GM12878 (cell line): Measurements from ENCODE around the gene FBXL17. TPM values are rescaled to one million over a fixed set of nuclear protein-coding genes. Genes with fewer than 3 reads are reported as not detected.

ENCODE experiments used
- ATAC-seq: fragments of 200-7000 bp; cut with Tn5 transposase; 3 replicates; pipeline ENCODE4 v1.9.1; 2020; ENCODE audit warnings: mild to moderate bottlenecking, moderate library complexity
- BruUV-seq: library from RNA; stranded (reverse); fragments of 400-500 nt; replicated peaks from 2 replicates; lab custom pipeline; 2021; lab: Mats Ljungman, UMichigan
- CTCF ChIA-PET: fragments of 300-600 bp; sonication (Branson Sonifier 250); formaldehyde crosslinking; extraction: SDS; loops from one replicate; lab custom pipeline; 2021; ENCODE audit warnings: inconsistent platforms; lab: Yijun Ruan, JAX
- POLR2A ChIA-PET: fragments of 350-600 bp; formaldehyde crosslinking; extraction: SDS; loops from one replicate; lab custom pipeline; 2021; ENCODE audit warnings: inconsistent platforms; lab: Charles Lee
- RAD21 ChIA-PET: fragments of 300-600 bp; sonication (Branson Sonifier 250); formaldehyde crosslinking; loops from one replicate; lab custom pipeline; 2023; ENCODE audit warnings: antibody characterized with exemption; ENCODE audit not compliant: unreplicated experiment; lab: Charles Lee
- SMC1A ChIA-PET: fragments of 300-600 bp; sonication (Branson Sonifier 250); formaldehyde crosslinking; loops from one replicate; lab custom pipeline; 2023; ENCODE audit not compliant: unreplicated experiment, uncharacterized antibody; lab: Charles Lee
- DNase-seq: peaks from one replicate; pipeline ENCODE4 v3.0.0-alpha.2; 2011; ENCODE audit warnings: low read depth, low spot score
- FAIRE-seq: peaks from 3 replicates; lab custom pipeline; 2011; peaks lifted over from hg19 to GRCh38; lab: Jason Lieb, UNC
- H2AFZ ChIP-seq: 2 replicates; pipeline ENCODE4 v1.6.0; 2011; ENCODE audit warnings: low read depth, low read length, control low read depth; ENCODE audit not compliant: control insufficient read depth
- H3K27ac ChIP-seq: 2 replicates; pipeline ENCODE4 v1.5.1; 2011; ENCODE audit warnings: control low read depth; ENCODE audit not compliant: control insufficient read depth, insufficient read depth
- H3K27me3 ChIP-seq, 2 experiments: replicated peaks in 1 of 2; 2 replicates each; pipeline versions ENCODE4 v1.6.0 to v1.6.1; 2011; ENCODE audit warnings: low read length in 1 of 2; ENCODE audit not compliant: control insufficient read depth in 2 of 2, insufficient read depth in 2 of 2
- H3K36me3 ChIP-seq, 2 experiments: 2 replicates each; pipeline ENCODE4 v1.5.1; 2011; ENCODE audit warnings: low read length in 1 of 2; ENCODE audit not compliant: control insufficient read depth in 2 of 2, insufficient read depth in 2 of 2
- H3K4me1 ChIP-seq: 2 replicates; pipeline ENCODE4 v1.6.1; 2011; ENCODE audit warnings: mild to moderate bottlenecking, low read length, moderate library complexity, mixed read lengths; ENCODE audit not compliant: control insufficient read depth, insufficient read depth
- H3K4me2 ChIP-seq: 2 replicates; pipeline ENCODE4 v1.6.0; 2011; ENCODE audit warnings: control low read depth; ENCODE audit not compliant: control insufficient read depth, insufficient read depth
- H3K4me3 ChIP-seq: fragments of 200-600 bp; sonication (generic); 2 replicates; pipeline ENCODE4 v1.5.1; 2016
- H3K79me2 ChIP-seq: 2 replicates; pipeline ENCODE4 v1.6.0; 2011; ENCODE audit warnings: low read length; ENCODE audit not compliant: control insufficient read depth, insufficient read depth
- H3K9ac ChIP-seq: 2 replicates; pipeline ENCODE4 v1.8.0; 2011; ENCODE audit warnings: low read length, control low read depth, mixed read lengths; ENCODE audit not compliant: control insufficient read depth, insufficient read depth
- H3K9me3 ChIP-seq: replicated peaks from 3 replicates; pipeline ENCODE4 v1.5.1; 2011; ENCODE audit warnings: mild to moderate bottlenecking, low read length; ENCODE audit not compliant: control insufficient read depth, insufficient read depth
- H4K20me1 ChIP-seq: 2 replicates; pipeline ENCODE4 v1.6.0; 2011; ENCODE audit not compliant: control insufficient read depth, insufficient read depth
- CBX5 ChIP-seq: sonication (generic); IDR thresholded peaks from 2 replicates; pipeline ENCODE4 v1.6.1; 2016; ENCODE audit warnings: low read depth, moderate library complexity, mild to moderate bottlenecking, inconsistent platforms
- E4F1 ChIP-seq: fragments of 450-650 bp; IDR thresholded peaks from 2 replicates; pipeline ENCODE4 v1.6.1; 2018; ENCODE audit warnings: borderline replicate concordance, mild to moderate bottlenecking; ENCODE audit not compliant: partially characterized antibody
- HDAC6 ChIP-seq: fragments of 200-600 bp; sonication (generic); IDR thresholded peaks from one replicate; pipeline ENCODE4 v1.8.0; 2017; ENCODE audit warnings: antibody characterized with exemption; ENCODE audit not compliant: unreplicated experiment
- HDGF ChIP-seq: fragments of 450-650 bp; IDR thresholded peaks from 2 replicates; pipeline ENCODE4 v1.6.1; 2016; ENCODE audit warnings: antibody characterized with exemption
- IKZF1 ChIP-seq: fragments of 450-650 bp; conservative IDR thresholded peaks from 2 replicates; pipeline ENCODE4 v1.6.1; 2017; ENCODE audit warnings: antibody characterized with exemption, mild to moderate bottlenecking
- MEF2B ChIP-seq: fragments of 450-650 bp; IDR thresholded peaks from 2 replicates; pipeline ENCODE4 v1.6.1; 2018; ENCODE audit warnings: mild to moderate bottlenecking, moderate library complexity; ENCODE audit not compliant: partially characterized antibody, poor library complexity, severe bottlenecking
- NR2C1 ChIP-seq: fragments of 450-650 bp; IDR thresholded peaks from 2 replicates; pipeline ENCODE4 v1.6.1; 2017; ENCODE audit warnings: antibody characterized with exemption, mild to moderate bottlenecking, moderate library complexity
- REST ChIP-seq: IDR thresholded peaks from 2 replicates; pipeline ENCODE4 v1.6.1; 2012; ENCODE audit warnings: mild to moderate bottlenecking, low read depth, low read length
- SIN3A ChIP-seq: IDR thresholded peaks from 2 replicates; pipeline ENCODE4 v1.6.1; 2012; ENCODE audit warnings: low read depth, low read length, improper control_type of control experiment
- SREBF2 ChIP-seq: IDR thresholded peaks from 2 replicates; pipeline ENCODE4 v1.6.1; 2012; ENCODE audit warnings: mild to moderate bottlenecking, low read length
- TBL1XR1 ChIP-seq: IDR thresholded peaks from 2 replicates; pipeline ENCODE4 v1.6.1; 2012; ENCODE audit warnings: low read depth, low read length, improper control_type of control experiment
- WGBS: methylation state at CpG from one replicate; pipeline ENCODE4 v1.1.6; 2016; ENCODE audit warnings: low lambda C conversion rate; ENCODE audit not compliant: insufficient replicate concordance, insufficient coverage; ENCODE audit errors: missing lambda C conversion rate; 5-methylcytosine and 5-hydroxymethylcytosine counted together
- in situ Hi-C: fragments of 300-500 bp; cut with MboI; formaldehyde crosslinking; loops from 9 replicates; pipeline ENCODE4 v1.14.3; 2018; ENCODE audit warnings: mixed read lengths
- intact Hi-C: fragments of 100-400 bp; cut with micrococcal nuclease; formaldehyde crosslinking; loops from one replicate; pipeline ENCODE4 v1.14.2; 2022; ENCODE audit not compliant: unreplicated experiment
- polyA plus RNA-seq, 11 experiments: library from polyadenylated mRNA; depleted of rRNA in 4 of 11; unstranded in 6 of 11; stranded (reverse) in 5 of 11; fragments of >200 nt; fragmentation: Nextera tagmentation in 4 of 11; fragmentation: Illumina TruSeq in 1 of 11; extraction: Ambion mirVana in 4 of 11; extraction: Trizol in 1 of 11; gene quantifications; 1 replicate in 1 of 11; 2 replicates in 10 of 11; pipeline versions ENCODE4 v1.2.1 to v1.2.3, GENCODE V29; 2011 to 2016; ENCODE audit warnings: inconsistent platforms in 2 of 11, missing spikeins in 2 of 11, low read depth in 1 of 11
- total RNA-seq, 4 experiments: library from RNA; depleted of rRNA in 3 of 4; stranded (reverse); fragments of >200 nt in 3 of 4; fragmentation: Illumina TruSeq in 1 of 4; extraction: Trizol in 1 of 4; gene quantifications; 2 replicates each; pipeline versions ENCODE4 v1.2.1 to v1.2.3, GENCODE V29; 2013 to 2021

The FBXL17 gene
- total and polyA plus RNA-seq, 10 of the 15 experiments (the other 5 are each of a cell fraction or from before 2014, with no cell fraction given): 0.88 to 9.0 (median 4.4) TPM

GRCh38 chr5:107817436-107817835, 564.5 kb downstream of the FBXL17 start:
- BruUV-seq: no TSS peak
- TF ChIP-seq HDAC6: no peak
- TF ChIP-seq IKZF1: no peak
- no peak for TF ChIP-seq CBX5
- H3K4me3 ChIP-seq: no peak overlapping the region
- no peak overlapping the region for H3K4me2 ChIP-seq
- ChIA-PET CTCF (interaction anchor here (1.1 kb wide), 1 partner anchor 68 kb away, joined by 3 read pairs; no protein-coding TSS in a partner anchor), RAD21 (interaction anchor here (0.9 kb wide), 1 partner anchor 53 kb away, joined by 3 read pairs; no protein-coding TSS in a partner anchor), SMC1A (interaction anchor here (1.0 kb wide), 1 partner anchor 147 kb away, joined by 3 read pairs; no protein-coding TSS in a partner anchor), POLR2A (no interaction called here)
- ATAC-seq (no peak), FAIRE-seq (no peak), DNase-seq (no peak)
- peaks cover 22% of the 10 kb centered on the region for H3K4me1 ChIP-seq
- 25% methylated on average over 3 of the region's 3 CpGs for WGBS
- H3K27me3 ChIP-seq: no peaks in the 10 kb centered on the region
- H3K79me2 ChIP-seq: no peaks in the 10 kb centered on the region
- H4K20me1 ChIP-seq: no peaks in the 10 kb centered on the region
- H3K9me3 ChIP-seq: no peaks in the 10 kb centered on the region; the same call in 2 of the 3 replicates
- no peak overlapping the region for H2AFZ ChIP-seq
- in situ Hi-C loops: no loop called here
- no peak overlapping the region for H3K9ac ChIP-seq
- intact Hi-C loops: loop anchor here (10.0 kb wide), 1 partner anchor 433 kb away; no protein-coding TSS in a partner anchor
- H3K27ac ChIP-seq: no peak overlapping the region
- H3K36me3 ChIP-seq: no peaks in the 10 kb centered on the region

- ATAC-seq (no peak), DNase-seq (no peak), FAIRE-seq (no peak)
- intact Hi-C loops (loop anchor here (10.0 kb wide), 1 partner anchor 430 kb away; no protein-coding TSS in a partner anchor), in situ Hi-C loops (no loop called here)
- Histone ChIP-seq H3K79me2 (no peaks in the 10 kb centered on the region), H3K27ac (no peak overlapping the region), H3K9ac (no peak overlapping the region), H3K4me3 (no peak overlapping the region), H4K20me1 (no peaks in the 10 kb centered on the region), H3K27me3 (no peaks in the 10 kb centered on the region), H3K9me3 (no peaks in the 10 kb centered on the region; the same call in 2 of the 3 replicates), H2AFZ (no peak overlapping the region), H3K4me1 (peaks cover 29% of the 10 kb centered on the region), H3K4me2 (no peak overlapping the region), H3K36me3 (no peaks in the 10 kb centered on the region)
- BruUV-seq: no TSS peak
- 71% methylated on average over 10 of the region's 10 CpGs for WGBS
- ChIA-PET CTCF (interaction anchor here (0.7 kb wide), 1 partner anchor 60 kb away, joined by 4 read pairs; no protein-coding TSS in a partner anchor), POLR2A (no interaction called here), SMC1A (interaction anchor here (0.8 to 3.2 kb wide), 6 partner anchors 12 to 175 kb away, joined by 3 to 11 read pairs (median 4); no protein-coding TSS in a partner anchor), RAD21 (interaction anchor here (0.7 to 0.8 kb wide), 2 partner anchors 165 to 279 kb away, joined by 3 to 4 read pairs; no protein-coding TSS in a partner anchor)
- TF ChIP-seq SIN3A (no peak), HDGF (no peak), NR2C1 (no peak), E4F1 (no peak), REST (no peak), SREBF2 (no peak), TBL1XR1 (no peak), MEF2B (no peak)
Measured at GRCh38 chr5:107815109-107815508, 566.8 kb downstream of the FBXL17 start.
